KMS-11 (cell line): ENCODE data around the gene FAM222A.

ENCODE experiments used
- H2AFZ ChIP-seq: fragments of 200-600 bp; sonication (generic); 2 replicates; pipeline ENCODE4 v1.6.1; 2016; ENCODE audit warnings: antibody characterized with exemption, mixed run types, low read depth
- H3K27ac ChIP-seq: fragments of 200-600 bp; sonication (generic); 2 replicates; pipeline ENCODE4 v1.6.1; 2016; ENCODE audit warnings: mild to moderate bottlenecking, mixed run types
- H3K27me3 ChIP-seq: fragments of 200-600 bp; sonication (generic); 2 replicates; pipeline ENCODE4 v1.6.1; 2017; ENCODE audit warnings: mild to moderate bottlenecking, low read depth, mixed run types, moderate library complexity; ENCODE audit not compliant: insufficient read depth
- H3K36me3 ChIP-seq: fragments of 200-600 bp; sonication (generic); 2 replicates; pipeline ENCODE4 v1.6.1; 2017; ENCODE audit warnings: mild to moderate bottlenecking, mixed run types; ENCODE audit not compliant: insufficient read depth
- H3K4me1 ChIP-seq: fragments of 200-600 bp; sonication (generic); 2 replicates; pipeline ENCODE4 v1.6.1; 2016; ENCODE audit warnings: mild to moderate bottlenecking, low read depth, mixed run types; ENCODE audit not compliant: poor library complexity, severe bottlenecking
- H3K4me2 ChIP-seq: fragments of 200-600 bp; sonication (generic); 2 replicates; pipeline ENCODE4 v1.7.0; 2016; ENCODE audit warnings: mild to moderate bottlenecking, mixed run types
- H3K4me3 ChIP-seq: fragments of 200-600 bp; sonication (generic); IDR thresholded peaks from 2 replicates; pipeline ENCODE4 v1.6.1; 2017; ENCODE audit warnings: low read depth, low read length, mixed read lengths; ENCODE audit not compliant: insufficient read depth
- H3K79me2 ChIP-seq: fragments of 200-600 bp; sonication (generic); 2 replicates; pipeline ENCODE4 v1.6.1; 2016; ENCODE audit warnings: low read depth, mixed run types; ENCODE audit not compliant: insufficient read depth
- H3K9ac ChIP-seq: fragments of 200-600 bp; sonication (generic); 2 replicates; pipeline ENCODE4 v1.6.1; 2016; ENCODE audit warnings: mild to moderate bottlenecking, mixed run types
- H4K20me1 ChIP-seq: fragments of 200-600 bp; sonication (generic); 2 replicates; pipeline ENCODE4 v1.6.1; 2016; ENCODE audit warnings: mild to moderate bottlenecking, mixed run types; ENCODE audit not compliant: insufficient read depth
- CTCF ChIP-seq: fragments of 200-600 bp; sonication (generic); conservative IDR thresholded peaks from 2 replicates; pipeline ENCODE4 v1.6.1; 2017; ENCODE audit warnings: low read depth, mild to moderate bottlenecking, antibody characterized with exemption, low read length, moderate library complexity, mixed read lengths

Gene FAM222A

GRCh38 chr12:109741286-109741969 lies 27.8 kb downstream of the FAM222A start:
- TF ChIP-seq CTCF: no peak
- H3K79me2 ChIP-seq: no peaks in the 10 kb centered on the region
- H4K20me1 ChIP-seq: no peaks in the 10 kb centered on the region
- no peak overlapping the region for H3K27ac ChIP-seq
- H3K4me2 ChIP-seq: no peak overlapping the region
- H3K9ac ChIP-seq: no peak overlapping the region
- H3K4me1 ChIP-seq: no peaks in the 10 kb centered on the region
- H3K36me3 ChIP-seq: no peaks in the 10 kb centered on the region
- H2AFZ ChIP-seq: no peak overlapping the region
- H3K27me3 ChIP-seq: no peaks in the 10 kb centered on the region
- no peak overlapping the region for H3K4me3 ChIP-seq

DNA sequence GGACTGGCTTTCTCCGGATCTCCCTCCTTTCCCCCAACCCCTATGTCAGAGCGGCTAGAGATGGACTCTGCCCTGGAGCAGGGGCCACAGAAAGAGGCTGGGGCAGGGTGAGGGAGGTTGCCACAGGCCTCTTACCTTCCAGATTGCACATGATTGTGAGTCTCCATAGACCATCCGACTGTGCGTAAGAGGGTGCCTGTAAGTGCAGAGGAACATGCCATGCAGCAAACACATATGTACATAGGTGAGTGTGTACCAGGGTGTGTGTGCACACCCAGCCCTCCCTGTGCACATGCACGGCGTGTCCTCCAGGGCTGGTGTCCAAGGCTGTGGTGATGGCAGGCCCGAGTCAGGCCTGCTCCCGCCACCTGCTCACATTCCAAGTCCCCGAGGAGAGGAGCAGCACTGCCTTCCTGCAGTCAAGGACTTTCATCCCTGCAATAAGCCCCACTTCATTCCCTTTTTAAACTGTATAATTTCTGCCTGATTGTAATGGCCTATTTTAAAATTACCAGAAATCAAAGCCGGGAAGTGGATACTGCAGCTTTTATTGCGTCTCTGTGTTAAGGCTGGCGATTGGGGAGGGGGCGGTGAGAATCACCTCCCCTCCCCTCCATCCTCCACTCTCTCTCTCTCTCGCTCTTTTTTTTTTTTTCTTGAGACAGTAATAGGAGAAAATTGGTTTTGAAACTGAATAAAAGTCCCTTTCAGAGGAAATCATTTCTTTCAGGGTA lies 28.5 kb downstream of the FAM222A start:
- Histone ChIP-seq H3K4me1 (no peaks in the 10 kb centered on the region), H3K27ac (no peak overlapping the region), H3K4me3 (no peak overlapping the region), H3K4me2 (no peak overlapping the region), H2AFZ (no peak overlapping the region), H3K9ac (no peak overlapping the region), H4K20me1 (no peaks in the 10 kb centered on the region), H3K36me3 (no peaks in the 10 kb centered on the region), H3K79me2 (no peaks in the 10 kb centered on the region), H3K27me3 (no peaks in the 10 kb centered on the region)
- TF ChIP-seq CTCF: no peak

DNA sequence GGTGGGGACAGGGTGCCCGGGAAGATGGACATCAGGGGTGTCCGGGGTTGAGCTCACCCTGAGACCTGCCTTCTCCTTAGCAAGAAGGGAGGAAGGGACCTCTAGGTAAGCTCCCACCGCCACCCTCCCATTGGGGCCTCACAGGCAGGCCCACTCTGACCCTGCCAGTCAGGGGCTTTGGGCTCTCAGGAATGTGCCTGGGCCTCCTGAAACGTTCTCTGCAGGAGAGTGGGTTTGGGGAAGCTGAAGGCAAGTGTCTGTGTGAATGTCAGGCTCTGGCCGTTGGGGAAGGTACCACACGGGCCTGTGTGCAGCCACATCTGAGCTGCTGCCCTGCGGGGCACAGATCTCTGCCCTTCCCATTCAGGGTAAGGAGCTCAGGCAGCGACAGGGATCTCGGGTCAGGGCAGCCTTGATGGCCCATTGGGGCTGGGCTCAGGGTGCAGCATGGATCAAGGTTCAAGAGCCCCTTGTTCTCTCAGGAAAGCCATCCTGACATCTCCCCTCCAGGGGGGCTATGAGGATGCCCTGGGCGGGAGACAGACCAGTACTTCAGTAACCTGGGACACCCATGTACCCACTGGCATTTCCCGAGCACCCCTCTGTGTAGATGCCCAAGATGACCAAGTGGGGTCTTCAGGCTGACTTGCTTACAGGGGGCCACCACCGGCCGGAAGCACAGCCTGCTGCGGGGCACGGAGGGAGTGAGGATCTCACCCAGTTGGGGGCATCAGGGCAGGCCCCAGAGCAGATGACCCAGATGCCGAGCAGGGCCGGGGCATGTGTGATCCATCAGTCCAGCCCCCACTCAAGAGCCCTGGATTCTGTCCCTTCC lies 29.7 kb downstream of the FAM222A start:
- Histone ChIP-seq H3K27me3 (no peaks in the 10 kb centered on the region), H3K9ac (no peak overlapping the region), H3K4me1 (no peaks in the 10 kb centered on the region), H3K79me2 (no peaks in the 10 kb centered on the region), H3K4me2 (no peak overlapping the region), H4K20me1 (no peaks in the 10 kb centered on the region), H3K27ac (no peak overlapping the region), H3K36me3 (no peaks in the 10 kb centered on the region), H2AFZ (no peak overlapping the region), H3K4me3 (no peak overlapping the region)
- no peak for TF ChIP-seq CTCF

DNA sequence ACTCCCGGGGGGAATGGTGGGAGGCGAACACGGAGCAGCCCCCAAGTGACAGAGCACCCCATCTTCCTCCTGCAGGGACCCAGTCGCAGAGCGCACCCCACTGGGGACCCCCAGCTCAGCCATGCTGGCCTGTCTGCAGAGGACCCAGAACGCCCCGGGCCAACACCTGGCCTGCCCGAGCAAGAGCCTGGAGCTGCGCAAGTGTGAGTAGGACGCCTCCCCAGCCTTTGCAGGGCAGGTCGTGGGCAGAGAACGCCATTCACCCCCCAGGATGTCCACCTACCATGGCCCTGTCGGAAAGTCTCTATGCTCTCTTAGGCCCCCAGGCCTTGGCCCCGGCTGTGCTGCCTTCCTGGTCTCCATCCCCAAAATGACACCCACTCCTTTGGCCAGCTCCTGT lies 30.4 kb downstream of the FAM222A start:
- no peak overlapping the region for H3K4me2 ChIP-seq
- H4K20me1 ChIP-seq: no peaks in the 10 kb centered on the region
- H2AFZ ChIP-seq: no peak overlapping the region
- H3K4me1 ChIP-seq: no peaks in the 10 kb centered on the region
- no peaks in the 10 kb centered on the region for H3K27me3 ChIP-seq
- no peak overlapping the region for H3K9ac ChIP-seq
- no peak for TF ChIP-seq CTCF
- H3K36me3 ChIP-seq: no peaks in the 10 kb centered on the region
- H3K27ac ChIP-seq: no peak overlapping the region
- H3K79me2 ChIP-seq: no peaks in the 10 kb centered on the region
- H3K4me3 ChIP-seq: no peak overlapping the region
